HG03354 (cell line): ENCODE results near the gene PLCH2.

Experiments
- ATAC-seq: cut with Tn5 transposase; IDR thresholded peaks from one replicate; pipeline ENCODE4 v1.9.1; 2021; ENCODE audit warnings: mild to moderate bottlenecking; ENCODE audit not compliant: unreplicated experiment, poor library complexity, severe bottlenecking

Gene PLCH2

DNA sequence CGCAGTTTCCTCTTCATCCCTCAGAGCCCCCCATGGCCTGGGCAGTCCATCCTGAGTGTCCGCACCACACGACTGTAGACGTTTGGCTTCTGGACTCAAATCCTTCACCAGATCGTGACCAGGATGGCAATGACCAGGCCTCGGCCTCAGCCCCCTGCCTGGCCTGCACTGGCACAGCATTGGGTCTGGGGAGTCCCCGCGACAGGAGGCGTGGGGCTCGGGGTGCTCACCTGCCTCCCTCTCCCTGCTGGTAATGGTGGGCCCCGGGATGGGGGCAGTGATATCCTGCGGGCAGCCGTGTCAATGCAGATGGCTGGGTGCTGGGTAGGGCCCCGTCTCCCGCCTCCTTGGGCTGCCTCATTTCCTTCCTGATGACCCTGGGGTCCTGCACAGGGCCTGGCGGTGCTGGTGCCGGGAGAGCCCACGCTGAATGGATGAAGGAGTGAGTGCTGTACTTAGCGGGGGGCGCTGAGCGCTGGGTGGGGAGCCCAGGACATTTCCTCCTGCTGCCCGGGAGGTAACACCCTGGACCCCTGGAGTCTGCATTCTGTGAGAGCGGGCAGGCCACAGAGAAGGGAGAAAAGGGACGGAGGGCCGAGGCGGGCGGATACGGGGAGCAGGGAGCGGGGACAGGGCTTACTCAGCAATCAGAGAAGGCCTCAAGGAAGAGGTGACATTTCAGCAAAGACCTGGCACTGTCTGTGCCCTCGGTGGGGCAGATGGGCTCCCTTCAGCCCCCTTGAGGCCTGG, 78.0 kb downstream of the PLCH2 start:
- ATAC-seq, result no peak

DNA sequence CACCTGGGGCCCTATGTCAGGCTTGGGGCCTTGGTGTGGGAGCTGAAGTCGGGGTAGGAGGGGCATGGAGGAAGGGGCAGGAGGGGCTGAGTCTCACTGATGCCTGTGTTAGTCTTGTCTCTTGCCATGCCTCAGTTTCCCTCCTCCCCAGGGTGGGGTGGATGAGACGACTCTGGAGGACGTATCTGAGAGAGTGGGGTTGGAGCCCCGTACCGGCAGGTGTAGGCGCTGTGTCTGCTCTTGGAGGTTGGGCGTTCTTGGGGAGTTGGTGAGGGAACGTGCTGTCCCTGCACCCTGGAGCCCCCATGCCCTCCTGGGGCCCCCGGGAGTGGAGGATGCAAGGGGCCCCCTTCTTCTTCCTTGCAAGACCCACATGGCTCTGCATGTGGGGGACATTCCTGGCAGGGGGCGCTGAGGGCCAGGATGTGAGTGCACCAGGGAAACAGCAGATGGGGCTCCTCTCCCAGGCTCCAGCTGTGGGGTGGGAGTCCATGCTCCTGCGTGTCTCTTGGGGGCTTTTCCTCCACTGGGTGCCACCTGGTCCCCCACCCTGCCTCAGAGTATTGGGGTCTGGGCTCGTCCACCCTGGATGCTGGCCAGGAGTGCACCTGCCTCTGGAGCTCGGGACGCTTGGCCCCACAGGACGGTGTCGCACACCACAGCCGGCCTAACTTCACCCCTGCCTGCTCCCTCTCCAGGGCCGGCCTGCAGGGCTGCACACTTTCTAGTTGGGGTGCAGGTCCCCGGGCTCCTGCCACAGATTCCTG, 78.7 kb downstream of the PLCH2 start:
- ATAC-seq, result no peak
